ENCODE results near the gene LRRC18.

LRRC18 gene

DNA sequence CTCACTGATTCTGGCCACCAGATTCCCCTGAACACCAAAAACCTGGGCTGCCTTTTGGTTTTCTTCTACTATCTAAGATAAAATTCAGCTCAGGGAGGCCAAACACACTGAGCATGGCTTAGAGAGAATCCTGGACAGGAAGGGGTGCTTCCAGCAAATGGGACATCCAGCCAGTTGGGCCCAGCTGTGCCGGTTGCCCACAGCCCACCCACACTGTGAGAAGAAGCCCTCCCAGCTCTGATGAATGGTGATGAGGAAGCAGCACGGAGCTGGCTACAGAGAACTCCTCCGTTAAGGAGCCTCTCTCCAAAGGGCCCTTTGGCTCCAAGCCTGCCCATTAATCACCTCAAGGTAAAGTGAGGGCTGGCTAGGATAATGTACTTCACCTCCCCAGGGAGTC is 15.9 kb downstream of the LRRC18 start:
- no peaks in the 10 kb centered on the region for H3K36me3 Mint-ChIP-seq (ENCODE audit: insufficient read depth)
- no peak for DNase-seq
- H3K4me3 Mint-ChIP-seq, result no peak overlapping the region
- no peaks in the 10 kb centered on the region for H3K4me1 Mint-ChIP-seq (ENCODE audit: low read depth in 2 of 2)
- peaks cover 14 to 34% of the 10 kb centered on the region in 2 donors for H3K27me3 Mint-ChIP-seq
- ATAC-seq (replicated peaks), result no peak
- no peaks in the 10 kb centered on the region for H3K9me3 Mint-ChIP-seq
- no peak overlapping the region for H3K27ac Mint-ChIP-seq

DNA sequence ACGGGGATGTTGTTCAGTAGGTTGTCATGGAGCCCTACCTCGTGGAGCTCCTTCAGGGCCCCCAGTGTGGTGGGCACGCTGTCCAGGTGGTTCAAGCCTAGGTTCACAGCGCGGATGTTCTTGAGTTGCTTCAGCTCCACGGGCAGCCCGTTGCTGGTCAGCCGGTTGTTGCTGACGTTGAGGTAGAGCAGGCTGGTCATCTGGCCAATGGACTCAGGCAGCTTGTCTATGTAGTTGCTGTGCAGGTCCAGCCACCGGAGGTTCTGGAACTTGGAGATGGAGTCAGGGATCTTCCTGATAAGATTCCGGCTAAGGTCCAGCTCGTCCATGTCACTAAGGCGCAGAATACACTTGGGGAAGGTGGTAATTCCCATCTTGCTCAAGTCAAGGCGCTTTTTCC is 26.0 kb downstream of the LRRC18 start:
- DNase-seq, result no peak
- H3K27ac Mint-ChIP-seq, result no peak overlapping the region
- H3K9me3 Mint-ChIP-seq, result no peaks in the 10 kb centered on the region
- peaks cover 3% of the 10 kb centered on the region for H3K36me3 Mint-ChIP-seq (ENCODE audit: insufficient read depth)
- peaks cover 48 to 67% of the 10 kb centered on the region in 2 donors for H3K27me3 Mint-ChIP-seq
- no peak for ATAC-seq (replicated peaks)
- no peak overlapping the region for H3K4me3 Mint-ChIP-seq
- no peaks in the 10 kb centered on the region for H3K4me1 Mint-ChIP-seq (ENCODE audit: low read depth in 2 of 2)

DNA sequence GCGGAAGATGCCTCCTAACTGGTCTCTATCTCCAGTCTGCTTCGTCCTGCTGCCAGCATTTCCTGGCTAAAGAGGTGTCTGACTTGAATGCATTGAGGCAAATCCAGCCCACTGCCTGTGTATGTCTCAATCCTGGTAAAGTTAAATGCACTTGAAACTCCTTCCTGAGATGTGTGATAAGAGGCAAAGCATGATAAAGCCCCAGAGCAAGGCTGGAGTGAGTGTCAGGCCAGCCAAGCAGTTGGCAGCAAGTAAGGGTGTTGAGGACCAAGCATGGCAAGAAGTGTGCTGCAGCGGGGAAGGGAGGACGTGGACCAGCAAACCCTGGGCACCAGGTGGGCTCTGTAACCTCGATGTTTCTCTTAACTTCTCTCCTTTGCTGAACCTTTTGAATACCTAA is 29.1 kb downstream of the LRRC18 start:
- Mint-ChIP-seq H3K36me3 (ENCODE audit: insufficient read depth) (no peaks in the 10 kb centered on the region), H3K27me3 (peaks cover 39 to 51% of the 10 kb centered on the region in 2 donors), H3K9me3 (no peaks in the 10 kb centered on the region), H3K27ac (no peak overlapping the region), H3K4me3 (no peak overlapping the region), H3K4me1 (ENCODE audit: low read depth in 2 of 2) (no peaks in the 10 kb centered on the region)
- DNase-seq, result no peak
- ATAC-seq (replicated peaks), result no peak

- Mint-ChIP-seq H3K9me3 (no peaks in the 10 kb centered on the region), H3K27ac (no peak overlapping the region), H3K4me3 (no peak overlapping the region), H3K4me1 (ENCODE audit: low read depth in 2 of 2) (no peaks in the 10 kb centered on the region), H3K36me3 (ENCODE audit: insufficient read depth) (no peaks in the 10 kb centered on the region), H3K27me3 (peaks cover 31% of the 10 kb centered on the region in 2 donors)
- ATAC-seq (replicated peaks) (no peak), DNase-seq (no peak)
Measured at GRCh38 chr10:48907730-48908129, 31.9 kb downstream of the LRRC18 start.

DNA sequence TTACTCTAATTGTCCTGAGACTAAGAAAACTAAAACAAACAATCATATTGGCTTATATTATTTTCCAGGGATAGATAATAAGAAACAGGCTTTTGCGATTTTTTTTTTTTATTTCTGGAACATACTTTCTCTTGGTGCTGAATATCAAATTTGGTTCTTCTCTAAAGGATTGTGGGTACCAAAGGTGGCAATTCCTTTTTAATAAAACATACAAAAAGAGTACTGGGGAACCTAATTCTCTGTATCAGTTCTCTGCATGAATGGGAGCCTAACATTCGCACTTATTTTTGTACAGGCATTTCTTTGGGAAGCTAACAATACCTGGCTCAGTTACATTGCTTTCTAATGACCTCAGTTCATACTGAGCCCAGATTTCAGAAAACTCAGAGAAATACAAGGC is 32.8 kb downstream of the LRRC18 start:
- H3K27ac Mint-ChIP-seq, result no peak overlapping the region
- H3K36me3 Mint-ChIP-seq (ENCODE audit: insufficient read depth), result no peaks in the 10 kb centered on the region

DNA sequence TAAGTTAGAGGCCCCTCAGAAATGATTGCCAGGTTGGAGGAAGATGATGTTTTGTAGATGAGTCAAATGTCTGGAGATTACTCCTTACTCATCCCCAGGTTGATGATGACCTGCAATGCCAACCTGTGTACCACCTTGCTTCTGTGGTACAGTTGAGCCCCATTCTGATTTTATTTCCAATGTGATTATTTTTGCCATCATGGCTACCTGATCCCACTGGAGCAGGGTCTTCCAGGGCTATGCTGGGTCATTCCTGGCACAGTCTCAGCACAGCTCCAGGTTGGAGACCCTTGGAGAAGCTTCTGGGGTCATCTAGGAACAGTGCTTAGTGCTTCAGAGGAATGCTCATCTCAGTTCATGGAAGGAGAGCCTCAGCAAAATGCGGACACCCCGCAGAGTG is 34.3 kb downstream of the LRRC18 start:
- Mint-ChIP-seq H3K9me3 (no peaks in the 10 kb centered on the region), H3K36me3 (ENCODE audit: insufficient read depth) (no peaks in the 10 kb centered on the region), H3K4me1 (ENCODE audit: low read depth in 2 of 2) (no peaks in the 10 kb centered on the region), H3K27ac (no peak overlapping the region), H3K27me3 (peaks cover 26% of the 10 kb centered on the region in 2 donors), H3K4me3 (no peak overlapping the region)
- DNase-seq (no peak), ATAC-seq (replicated peaks) (no peak)

More for the DNA sequence above, 32.8 kb downstream of the LRRC18 start:
- Mint-ChIP-seq H3K4me3 (no peak overlapping the region), H3K4me1 (ENCODE audit: low read depth in 2 of 2) (no peaks in the 10 kb centered on the region), H3K9me3 (no peaks in the 10 kb centered on the region), H3K27me3 (peaks cover 32 to 33% of the 10 kb centered on the region in 2 donors)
- DNase-seq, result no peak
- no peak for ATAC-seq (replicated peaks)

DNA sequence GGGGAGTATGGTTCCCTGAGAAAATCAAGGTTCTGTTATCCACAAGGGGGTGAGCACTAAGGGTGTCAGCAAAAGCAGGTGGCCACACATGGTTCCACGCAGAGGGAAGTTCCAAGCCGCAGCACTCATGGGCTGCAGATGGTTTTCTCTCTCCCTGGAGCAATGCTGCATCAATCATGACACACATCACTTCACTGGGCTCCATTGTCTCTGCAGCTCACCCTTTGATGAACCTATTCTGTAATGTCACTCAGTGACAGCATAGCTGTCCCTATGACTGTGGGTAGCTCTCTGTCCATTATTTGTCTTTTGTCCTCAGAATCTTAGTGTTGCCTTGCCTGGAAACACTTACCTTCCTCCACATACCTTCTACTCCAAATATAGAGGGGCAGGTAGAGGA is 34.8 kb downstream of the LRRC18 start:
- ATAC-seq (replicated peaks), result no peak
- no peaks in the 10 kb centered on the region for H3K36me3 Mint-ChIP-seq (ENCODE audit: insufficient read depth)
- no peak overlapping the region for H3K4me3 Mint-ChIP-seq
- H3K9me3 Mint-ChIP-seq, result no peaks in the 10 kb centered on the region
- H3K4me1 Mint-ChIP-seq (ENCODE audit: low read depth in 2 of 2), result no peaks in the 10 kb centered on the region
- no peak overlapping the region for H3K27ac Mint-ChIP-seq
- no peak for DNase-seq
- peaks cover 23 to 26% of the 10 kb centered on the region in 2 donors for H3K27me3 Mint-ChIP-seq

DNA sequence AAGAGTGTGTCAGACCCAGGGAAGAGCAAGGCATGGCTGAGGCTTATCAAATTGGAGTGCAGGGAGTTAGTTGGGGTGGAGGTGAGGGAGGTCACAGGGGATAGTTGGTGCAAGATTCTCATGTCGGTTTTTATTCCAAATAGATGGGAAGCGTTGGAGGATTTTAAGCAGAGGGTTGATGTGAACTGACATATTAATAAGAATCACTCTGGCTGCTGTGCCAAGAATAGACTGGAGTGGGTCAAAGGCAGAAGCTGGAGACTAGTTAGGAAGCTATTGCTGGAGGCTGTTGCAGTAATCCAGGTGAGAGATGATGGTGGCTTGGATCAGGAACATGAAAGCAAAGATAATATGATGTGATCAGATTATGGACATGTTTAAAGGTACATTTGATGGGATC is 36.5 kb downstream of the LRRC18 start:
- DNase-seq, result no peak
- H3K4me1 Mint-ChIP-seq (ENCODE audit: low read depth in 2 of 2), result no peaks in the 10 kb centered on the region
- no peaks in the 10 kb centered on the region for H3K9me3 Mint-ChIP-seq
- H3K27me3 Mint-ChIP-seq, result peaks cover 15 to 20% of the 10 kb centered on the region in 2 donors
- ATAC-seq (replicated peaks), result no peak
- H3K27ac Mint-ChIP-seq, result no peak overlapping the region
- H3K36me3 Mint-ChIP-seq (ENCODE audit: insufficient read depth), result no peaks in the 10 kb centered on the region
- no peak overlapping the region for H3K4me3 Mint-ChIP-seq

DNA sequence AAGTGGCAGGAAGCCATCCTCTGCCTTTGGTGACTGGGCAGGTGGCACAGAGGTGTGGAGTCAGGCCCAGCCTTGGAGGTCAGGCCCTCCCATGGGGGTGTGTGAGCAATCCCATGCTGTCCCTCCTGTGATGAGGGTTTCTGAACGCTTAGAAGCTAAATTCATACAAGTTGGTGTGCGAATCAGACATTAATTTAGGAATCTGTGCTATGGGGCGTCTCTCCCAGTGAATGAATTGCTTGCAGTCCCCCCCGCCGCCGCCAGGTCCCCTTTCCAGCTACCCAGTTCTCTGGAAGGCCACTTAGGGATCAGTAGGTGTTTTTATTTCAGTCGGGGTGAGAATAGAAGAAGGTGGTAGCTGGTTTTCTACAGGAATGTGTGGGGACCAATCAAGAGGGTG is 37.5 kb downstream of the LRRC18 start:
- Mint-ChIP-seq H3K27me3 (peaks cover 6 to 11% of the 10 kb centered on the region in 2 donors), H3K27ac (no peak overlapping the region), H3K4me3 (no peak overlapping the region), H3K9me3 (no peaks in the 10 kb centered on the region), H3K4me1 (ENCODE audit: low read depth in 2 of 2) (no peaks in the 10 kb centered on the region), H3K36me3 (ENCODE audit: insufficient read depth) (no peaks in the 10 kb centered on the region)
- no peak for DNase-seq
- no peak for ATAC-seq (replicated peaks)

DNA sequence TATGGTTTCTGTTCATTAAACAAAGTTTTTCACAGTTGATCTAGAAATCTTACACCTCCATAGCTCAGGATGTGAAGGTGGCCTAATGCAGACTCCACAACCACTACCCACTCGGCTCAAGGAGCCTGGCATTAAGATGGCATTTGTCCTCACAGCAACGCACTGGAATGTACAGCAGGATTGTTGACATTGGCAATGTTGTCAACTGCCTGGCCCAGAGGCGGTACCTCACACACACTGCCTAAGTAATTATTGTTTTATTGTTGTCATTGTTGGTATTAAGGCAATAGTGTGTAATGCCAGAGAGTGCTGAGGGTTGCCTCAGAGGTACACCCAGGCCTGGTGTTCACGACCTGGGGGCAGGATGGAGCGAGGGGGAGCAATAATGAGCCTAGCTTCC is 38.3 kb downstream of the LRRC18 start:
- peaks cover 11 to 14% of the 10 kb centered on the region in 2 donors for H3K27me3 Mint-ChIP-seq
- H3K4me1 Mint-ChIP-seq (ENCODE audit: low read depth in 2 of 2), result no peaks in the 10 kb centered on the region
- H3K4me3 Mint-ChIP-seq, result no peak overlapping the region
- no peaks in the 10 kb centered on the region for H3K9me3 Mint-ChIP-seq
- no peak overlapping the region for H3K27ac Mint-ChIP-seq
- DNase-seq (no peak), ATAC-seq (replicated peaks) (no peak)
- no peaks in the 10 kb centered on the region for H3K36me3 Mint-ChIP-seq (ENCODE audit: insufficient read depth)

GRCh38 chr10:48900371-48900801 is 39.3 kb downstream of the LRRC18 start:
- Mint-ChIP-seq H3K27me3 (peaks cover 11 to 21% of the 10 kb centered on the region in 2 donors), H3K36me3 (ENCODE audit: insufficient read depth) (no peaks in the 10 kb centered on the region), H3K4me3 (no peak overlapping the region), H3K27ac (no peak overlapping the region), H3K9me3 (no peaks in the 10 kb centered on the region), H3K4me1 (ENCODE audit: low read depth in 2 of 2) (no peaks in the 10 kb centered on the region)
- DNase-seq (no peak), ATAC-seq (replicated peaks) (no peak)

DNA sequence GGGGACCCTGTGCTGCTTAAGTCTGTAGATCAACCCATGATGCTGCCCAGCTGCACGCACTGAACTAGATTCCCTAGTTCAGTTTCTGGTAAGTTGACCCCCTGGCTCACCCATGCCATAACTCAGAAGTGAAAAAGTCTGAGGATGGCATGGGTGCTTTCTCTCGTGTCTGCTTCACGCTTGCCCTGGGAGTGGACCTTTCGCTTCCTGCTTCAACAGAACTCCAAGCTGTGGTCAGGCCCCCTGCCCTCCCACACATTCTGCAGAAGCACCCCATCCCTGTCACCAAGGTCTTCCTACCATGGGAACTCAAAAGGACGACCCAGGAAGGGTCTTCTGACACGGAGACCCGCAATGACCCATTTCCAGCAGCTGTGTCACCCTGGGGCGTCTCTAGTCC is 39.9 kb downstream of the LRRC18 start:
- no peak overlapping the region for H3K4me3 Mint-ChIP-seq
- ATAC-seq (replicated peaks) (no peak), DNase-seq (no peak)
- no peaks in the 10 kb centered on the region for H3K4me1 Mint-ChIP-seq (ENCODE audit: low read depth in 2 of 2)
- H3K27me3 Mint-ChIP-seq, result peaks cover 11 to 21% of the 10 kb centered on the region in 2 donors
- no peak overlapping the region for H3K27ac Mint-ChIP-seq
- no peaks in the 10 kb centered on the region for H3K9me3 Mint-ChIP-seq
- H3K36me3 Mint-ChIP-seq (ENCODE audit: insufficient read depth), result no peaks in the 10 kb centered on the region

GRCh38 chr10:48898426-48898825 is 41.2 kb downstream of the LRRC18 start:
- DNase-seq, result no peak
- no peak for ATAC-seq (replicated peaks)
- no peaks in the 10 kb centered on the region for H3K4me1 Mint-ChIP-seq (ENCODE audit: low read depth in 2 of 2)
- H3K9me3 Mint-ChIP-seq, result no peaks in the 10 kb centered on the region
- no peak overlapping the region for H3K4me3 Mint-ChIP-seq
- H3K36me3 Mint-ChIP-seq (ENCODE audit: insufficient read depth), result no peaks in the 10 kb centered on the region
- H3K27me3 Mint-ChIP-seq, result peaks cover 7 to 21% of the 10 kb centered on the region in 2 donors
- H3K27ac Mint-ChIP-seq, result no peak overlapping the region

DNA sequence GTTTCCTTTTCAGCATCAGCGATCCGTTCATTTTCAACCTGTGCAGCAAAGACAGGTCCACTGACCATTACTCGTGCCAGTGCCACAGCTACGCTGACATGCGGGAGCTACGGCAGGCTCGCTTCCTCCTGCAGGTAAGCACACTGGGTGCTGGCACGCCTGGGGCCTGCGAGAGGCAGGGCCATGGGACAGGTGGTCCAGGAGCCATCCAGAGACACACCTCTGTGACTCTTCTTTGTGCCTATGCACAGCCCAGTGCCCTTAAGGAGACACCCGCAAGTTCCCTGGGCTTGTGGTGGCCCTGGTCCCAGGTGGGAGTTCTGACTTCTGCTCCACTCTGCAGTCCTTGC is 42.2 kb downstream of the LRRC18 start:
- Mint-ChIP-seq H3K9me3 (no peaks in the 10 kb centered on the region), H3K4me3 (no peak overlapping the region), H3K36me3 (ENCODE audit: insufficient read depth) (no peaks in the 10 kb centered on the region), H3K4me1 (ENCODE audit: low read depth in 2 of 2) (no peaks in the 10 kb centered on the region), H3K27ac (no peak overlapping the region), H3K27me3 (peaks cover 0 to 15% of the 10 kb centered on the region in 2 donors)
- no peak for DNase-seq
- no peak for ATAC-seq (replicated peaks)
